ENCODE data around the gene FEN1. TPM values are rescaled to one million over a fixed set of nuclear protein-coding genes. Genes with fewer than 3 reads are reported as not detected.

FEN1 gene
- polyA plus RNA-seq, 4 donors, result 34.4 to 41.0 (median 38.8) TPM

- DNase-seq (ENCODE audit: low read depth in 4 of 4, low spot score in 3 of 4), result no peak
Measured at GRCh38 chr11:61756452-61757212, 36.1 kb upstream of the FEN1 start.

GRCh38 chr11:61757213-61757862, 35.4 kb upstream of the FEN1 start:
- no peak for DNase-seq (ENCODE audit: low read depth in 4 of 4, low spot score in 3 of 4)

- no peak for DNase-seq (ENCODE audit: low read depth in 4 of 4, low spot score in 3 of 4)
Measured at GRCh38 chr11:61760946-61761345, 31.8 kb upstream of the FEN1 start.

GRCh38 chr11:61761440-61762222, 31.1 kb upstream of the FEN1 start:
- no peak for DNase-seq (ENCODE audit: low read depth in 4 of 4, low spot score in 3 of 4)

GRCh38 chr11:61762223-61762615, 30.5 kb upstream of the FEN1 start:
- DNase-seq (ENCODE audit: low read depth in 4 of 4, low spot score in 3 of 4), result no peak

GRCh38 chr11:61762798-61763197, 29.9 kb upstream of the FEN1 start:
- DNase-seq (ENCODE audit: low read depth in 4 of 4, low spot score in 3 of 4), result no peak

- DNase-seq (ENCODE audit: low read depth in 4 of 4, low spot score in 3 of 4), result no peak
Measured at GRCh38 chr11:61763930-61764605, 28.6 kb upstream of the FEN1 start.

- no peak for DNase-seq (ENCODE audit: low read depth in 4 of 4, low spot score in 3 of 4)
Measured at GRCh38 chr11:61764606-61765260, 28.0 kb upstream of the FEN1 start.

GRCh38 chr11:61765550-61766253, 27.0 kb upstream of the FEN1 start:
- DNase-seq (ENCODE audit: low read depth in 4 of 4, low spot score in 3 of 4), result no peak

GRCh38 chr11:61766353-61766841, 26.3 kb upstream of the FEN1 start:
- no peak for DNase-seq (ENCODE audit: low read depth in 4 of 4, low spot score in 3 of 4)

- DNase-seq (ENCODE audit: low read depth in 4 of 4, low spot score in 3 of 4), result no peak
Measured at GRCh38 chr11:61768376-61769076, 24.2 kb upstream of the FEN1 start.

- no peak for DNase-seq (ENCODE audit: low read depth in 4 of 4, low spot score in 3 of 4)
Measured at GRCh38 chr11:61769169-61769920, 23.4 kb upstream of the FEN1 start.

GRCh38 chr11:61769946-61770683, 22.6 kb upstream of the FEN1 start:
- DNase-seq (ENCODE audit: low read depth in 4 of 4, low spot score in 3 of 4), result no peak

GRCh38 chr11:61771195-61771894, 21.4 kb upstream of the FEN1 start:
- DNase-seq (ENCODE audit: low read depth in 4 of 4, low spot score in 3 of 4), result no peak

GRCh38 chr11:61771985-61772455, 20.7 kb upstream of the FEN1 start:
- DNase-seq (ENCODE audit: low read depth in 4 of 4, low spot score in 3 of 4), result no peak

- no peak for DNase-seq (ENCODE audit: low read depth in 4 of 4, low spot score in 3 of 4)
Measured at GRCh38 chr11:61773356-61773755, 19.4 kb upstream of the FEN1 start.

- no peak for DNase-seq (ENCODE audit: low read depth in 4 of 4, low spot score in 3 of 4)
Measured at GRCh38 chr11:61773809-61774208, 18.9 kb upstream of the FEN1 start.
